SK-N-SH (cell line): ENCODE data around the gene ASPSCR1. TPM values are rescaled to one million over a fixed set of nuclear protein-coding genes. Genes with fewer than 3 reads are reported as not detected.

Experiments
- CTCF ChIA-PET: fragments of 300-600, 350-600 bp; formaldehyde crosslinking; extraction: SDS; loops from one replicate; lab custom pipeline; 2021; lab: Yijun Ruan, JAX
- POLR2A ChIA-PET: fragments of 350-600 bp; sonication (Branson Sonifier 250); formaldehyde crosslinking; extraction: SDS; loops from one replicate; lab custom pipeline; 2020; ENCODE audit warnings: antibody characterized with exemption, inconsistent platforms; lab: Yijun Ruan, JAX
- DNase-seq: peaks from one replicate; pipeline ENCODE4 v3.0.0; 2012
- H2AFZ ChIP-seq: fragments of 200-600 bp; sonication (generic); 2 replicates; pipeline ENCODE4 v1.8.1; 2016; ENCODE audit warnings: antibody characterized with exemption, mild to moderate bottlenecking, low read depth
- H3F3A ChIP-seq: fragments of 200-600 bp; sonication (generic); replicated peaks from 2 replicates; pipeline ENCODE3; 2016; ENCODE audit warnings: antibody characterized with exemption, mild to moderate bottlenecking; ENCODE audit not compliant: insufficient read depth
- H3K27ac ChIP-seq, 2 experiments: fragments of 200-500 bp in 1 of 2; fragments of 200-600 bp in 1 of 2; sonication (Bioruptor generic) in 1 of 2; sonication (generic), shearing (Covaris generic) in 1 of 2; 2 replicates each; pipeline versions ENCODE4 v1.5.1 to v1.6.1; 2014 to 2016; ENCODE audit warnings: low read depth in 2 of 2, inconsistent platforms in 1 of 2, low read length in 1 of 2, mild to moderate bottlenecking in 1 of 2, mixed read lengths in 1 of 2
- H3K27me3 ChIP-seq: fragments of 200-600 bp; sonication (generic), shearing (Covaris generic); 2 replicates; pipeline ENCODE4 v1.6.1; 2016; ENCODE audit warnings: mixed run types; ENCODE audit not compliant: insufficient read depth
- H3K36me3 ChIP-seq, 2 experiments: fragments of 200-500 bp in 1 of 2; fragments of 200-600 bp in 1 of 2; sonication (Bioruptor generic) in 1 of 2; sonication (generic) in 1 of 2; replicated peaks in 1 of 2; 2 replicates each; pipeline versions ENCODE3 to v1.5.1; 2014 to 2016; ENCODE audit warnings: low read length in 1 of 2, mild to moderate bottlenecking in 1 of 2; ENCODE audit not compliant: insufficient read depth in 2 of 2, control insufficient read depth in 1 of 2
- H3K4me1 ChIP-seq, 2 experiments: fragments of 200-500 bp in 1 of 2; fragments of 200-600 bp in 1 of 2; sonication (Bioruptor generic) in 1 of 2; sonication (generic), shearing (Covaris generic) in 1 of 2; 2 replicates each; pipeline versions ENCODE4 v1.5.1 to v1.6.1; 2014 to 2016; ENCODE audit warnings: low read depth in 1 of 2, low read length in 1 of 2, mixed run types in 1 of 2; ENCODE audit not compliant: insufficient read depth in 2 of 2, control insufficient read depth in 1 of 2
- H3K4me2 ChIP-seq: fragments of 200-600 bp; sonication (generic), shearing (Covaris generic); 2 replicates; pipeline ENCODE4 v1.6.1; 2017; ENCODE audit warnings: mixed run types
- H3K4me3 ChIP-seq, 2 experiments: fragments of 200-500 bp in 1 of 2; fragments of 200-600 bp in 1 of 2; sonication (Bioruptor generic) in 1 of 2; sonication (generic), shearing (Covaris generic) in 1 of 2; 2 replicates each; pipeline versions ENCODE4 v1.5.1 to v1.8.1; 2014 to 2016; ENCODE audit warnings: low read depth in 2 of 2, inconsistent platforms in 1 of 2, low read length in 1 of 2, mild to moderate bottlenecking in 1 of 2, mixed read lengths in 1 of 2, moderate library complexity in 1 of 2
- H3K79me2 ChIP-seq: fragments of 200-600 bp; sonication (generic); 2 replicates; pipeline ENCODE4 v1.8.1; 2017; ENCODE audit warnings: mild to moderate bottlenecking; ENCODE audit not compliant: insufficient read depth
- H3K9ac ChIP-seq: fragments of 200-600 bp; sonication (generic); 2 replicates; pipeline ENCODE4 v1.6.1; 2017; ENCODE audit warnings: mixed run types
- H3K9me2 ChIP-seq: fragments of 200-600 bp; sonication (generic); 2 replicates; pipeline ENCODE4 v1.6.1; 2017; ENCODE audit warnings: mixed run types
- H3K9me3 ChIP-seq: fragments of 200-600 bp; sonication (generic); 2 replicates; pipeline ENCODE4 v1.6.1; 2017; ENCODE audit warnings: mixed run types, mild to moderate bottlenecking, moderate library complexity
- H4K20me1 ChIP-seq: fragments of 200-600 bp; sonication (generic); 2 replicates; pipeline ENCODE4 v1.6.1; 2017; ENCODE audit warnings: mild to moderate bottlenecking, mixed run types; ENCODE audit not compliant: insufficient read depth
- CTCF ChIP-seq: fragments of 200-600 bp; sonication (generic); IDR thresholded peaks from 2 replicates; pipeline ENCODE4 v1.6.1; 2017; ENCODE audit warnings: antibody characterized with exemption, mild to moderate bottlenecking, moderate library complexity
- ELF1 ChIP-seq: IDR thresholded peaks from 2 replicates; pipeline ENCODE4 v1.4.0; 2012
- EP300 ChIP-seq, 2 experiments: IDR thresholded peaks; 2 replicates each; pipeline versions ENCODE4 v1.4.0 to v1.6.1; 2012; ENCODE audit warnings: borderline replicate concordance in 1 of 2, low read depth in 1 of 2, low read length in 1 of 2
- EZH2phosphoT487 ChIP-seq: fragments of 200-600 bp; sonication (generic); IDR thresholded peaks from 2 replicates; pipeline ENCODE4 v1.6.1; 2017; ENCODE audit warnings: low read depth, mixed run types, mild to moderate bottlenecking, antibody characterized with exemption, moderate library complexity, borderline replicate concordance
- FOSL2 ChIP-seq: IDR thresholded peaks from 2 replicates; pipeline ENCODE4 v1.4.0; 2012; ENCODE audit warnings: low read depth, mild to moderate bottlenecking, moderate library complexity, borderline replicate concordance
- FOXJ3 ChIP-seq: sonication (generic); formaldehyde crosslinking; IDR thresholded peaks from 2 replicates; pipeline ENCODE4 v1.5.1; 2020; ENCODE audit warnings: mild to moderate bottlenecking, missing genetic modification reagents
- GABPA ChIP-seq: IDR thresholded peaks from 2 replicates; pipeline ENCODE4 v1.4.0; 2012; ENCODE audit warnings: low read depth, mild to moderate bottlenecking
- GATA2 ChIP-seq: sonication (generic); formaldehyde crosslinking; IDR thresholded peaks from 2 replicates; pipeline ENCODE4 v1.5.0; 2020; ENCODE audit warnings: mild to moderate bottlenecking, missing genetic modification reagents
- MAX ChIP-seq: IDR thresholded peaks from 2 replicates; pipeline ENCODE4 v1.4.0; 2012; ENCODE audit warnings: low read depth
- MXI1 ChIP-seq: IDR thresholded peaks from 2 replicates; pipeline ENCODE4 v1.6.1; 2012; ENCODE audit warnings: mild to moderate bottlenecking, low read depth, low read length, improper control_type of control experiment
- NRF1 ChIP-seq: IDR thresholded peaks from 2 replicates; pipeline ENCODE4 v1.6.1; 2012; ENCODE audit warnings: low read depth, mild to moderate bottlenecking, low read length
- PBX3 ChIP-seq: IDR thresholded peaks from 2 replicates; pipeline ENCODE4; 2012
- POLR2AphosphoS5 ChIP-seq: IDR thresholded peaks from 2 replicates; pipeline ENCODE4 v1.6.1; 2012; ENCODE audit warnings: low read depth, low read length
- REST ChIP-seq: IDR thresholded peaks from 2 replicates; pipeline ENCODE4 v1.6.1; 2012; ENCODE audit warnings: mild to moderate bottlenecking, low read depth, low read length, moderate library complexity
- SIN3A ChIP-seq: IDR thresholded peaks from 2 replicates; pipeline ENCODE4 v1.6.1; 2012; ENCODE audit warnings: low read depth, mild to moderate bottlenecking, low read length, moderate library complexity, borderline replicate concordance
- TCF12 ChIP-seq: IDR thresholded peaks from 2 replicates; pipeline ENCODE4 v1.4.0; 2012
- USF1 ChIP-seq: IDR thresholded peaks from 2 replicates; pipeline ENCODE4 v1.4.0; 2012; ENCODE audit warnings: low read depth, borderline replicate concordance
- ZBTB33 ChIP-seq: IDR thresholded peaks from 2 replicates; pipeline ENCODE4 v1.4.0; 2012; ENCODE audit warnings: low read depth, borderline replicate concordance
- WGBS: methylation state at CpG from one replicate; pipeline ENCODE4 v1.1.6; 2017; ENCODE audit warnings: low lambda C conversion rate; 5-methylcytosine and 5-hydroxymethylcytosine counted together
- polyA plus RNA-seq, 3 experiments: library from polyadenylated mRNA; depleted of rRNA; stranded (reverse); fragments of >200 nt; gene quantifications; 2 replicates each; pipeline ENCODE4 v1.2.3, GENCODE V29; 2012

Gene ASPSCR1
- polyA plus RNA-seq, 1 of the 3 experiments (the other 2 are of a cell fraction): 36.2 TPM

GRCh38 chr17:82018989-82019689, 41.7 kb downstream of the ASPSCR1 start:
- Histone ChIP-seq H3K36me3 (peaks cover 7 to 23% of the 10 kb centered on the region in 2 experiments), H4K20me1 (peaks cover 17% of the 10 kb centered on the region), H3K4me2 (no peak overlapping the region), H3K27me3 (no peaks in the 10 kb centered on the region), H3K79me2 (peaks cover 33% of the 10 kb centered on the region), H3K4me1 (peaks cover 15 to 31% of the 10 kb centered on the region in 2 experiments; a peak in 3 of 4 replicates), H3K9me3 (no peaks in the 10 kb centered on the region), H3K9ac (no peak overlapping the region), H3K27ac (no peak overlapping the region), H3F3A (peaks cover 32% of the 10 kb centered on the region), H3K4me3 (no peak overlapping the region), H3K9me2 (no peaks in the 10 kb centered on the region), H2AFZ (no peak overlapping the region)
- CTCF ChIA-PET: interaction anchor here (0.6 to 35.7 kb wide), 34 partner anchors 9 to 472 kb away, joined by 3 to 1216 read pairs (median 6); partner anchors contain the start of genes ASPSCR1, DCXR, GPS1 and MAFG
- WGBS: 92% methylated on average over 33 of the region's 33 CpGs
- POLR2A ChIA-PET: interaction anchor here (0.7 to 1.2 kb wide), 3 partner anchors 12 to 59 kb away, joined by 3 to 5 read pairs (median 5); partner anchors contain the start of gene RAC3
- no peak for TF ChIP-seq GABPA
- no peak for TF ChIP-seq USF1
- TF ChIP-seq GATA2 (CRISPR knock-in tag): no peak
- TF ChIP-seq CTCF: no peak
- TF ChIP-seq POLR2AphosphoS5: no peak
- TF ChIP-seq NRF1: no peak
- TF ChIP-seq FOSL2: no peak
- TF ChIP-seq EZH2phosphoT487: no peak
- no peak for TF ChIP-seq REST
- no peak for TF ChIP-seq ZBTB33
- no peak for TF ChIP-seq MXI1
- TF ChIP-seq EP300 (IDR thresholded peaks at IDR 0.05; ENCODE audit: borderline replicate concordance in 1 of 2, low read depth in 1 of 2, low read length in 1 of 2): no peak
- no peak for TF ChIP-seq TCF12
- TF ChIP-seq SIN3A: no peak
- no peak for TF ChIP-seq FOXJ3 (CRISPR knock-in tag)
- TF ChIP-seq PBX3: no peak
- TF ChIP-seq MAX: no peak
- TF ChIP-seq ELF1: no peak
- no peak for DNase-seq
